Psoas muscle (tissue), 8 donors: ENCODE measurements around the gene MOB3B. TPM values are rescaled to one million over a fixed set of nuclear protein-coding genes. Genes with fewer than 3 reads are reported as not detected.
A peak's percentile ranks its signal among the peaks of the same experiment; 100 is the strongest.

Experiments
- ATAC-seq, 4 donors: fragments of 200-7000 bp; cut with Tn5 transposase; one replicate each; pipeline ENCODE4 v1.9.1; 2020; ENCODE audit warnings: moderate library complexity in 3 of 4, mild to moderate bottlenecking in 2 of 4
- DNase-seq, 2 donors: peaks; one replicate each; pipeline ENCODE4 v3.0.0-alpha.2; 2020
- H3K27ac ChIP-seq: fragments of 200-600 bp; one replicate; pipeline ENCODE4 v1.8.0; 2022
- H3K27me3 ChIP-seq, 3 donors: fragments of 200-600 bp in 1 of 3; one replicate each; pipeline versions ENCODE4 v1.6.1 to v1.8.0; 2013 to 2022; ENCODE audit warnings: low read length in 2 of 3, mild to moderate bottlenecking in 2 of 3, moderate library complexity in 1 of 3; ENCODE audit not compliant: insufficient read depth in 3 of 3
- H3K36me3 ChIP-seq, 2 donors: fragments of 200-600 bp in 1 of 2; one replicate each; pipeline versions ENCODE4 v1.6.1 to v1.8.0; 2013 to 2022; ENCODE audit warnings: low read depth in 1 of 2, mild to moderate bottlenecking in 1 of 2, moderate library complexity in 1 of 2; ENCODE audit not compliant: insufficient read depth in 1 of 2
- H3K4me1 ChIP-seq: fragments of 200-600 bp; one replicate; pipeline ENCODE4 v1.8.0; 2022
- H3K4me3 ChIP-seq: fragments of 200-600 bp; one replicate; pipeline ENCODE4 v1.8.0; 2022; ENCODE audit warnings: mild to moderate bottlenecking
- H3K9me3 ChIP-seq: fragments of 200-600 bp; one replicate; pipeline ENCODE4 v1.8.0; 2022
- CTCF ChIP-seq: fragments of 200-600 bp; IDR thresholded peaks from one replicate; pipeline ENCODE4 v1.8.0; 2022; ENCODE audit warnings: antibody characterized with exemption
- WGBS, 3 donors: extraction: QIAGEN DNeasy Blood & Tissue Kit; methylation state at CpG; one replicate each; pipeline versions ENCODE4 v1.1.6 to v1.1.7; 2013; 5-methylcytosine and 5-hydroxymethylcytosine counted together
- intact Hi-C, 2 donors: fragments of 100-400 bp; cut with DNase I; formaldehyde crosslinking; loops; one replicate each; pipeline versions ENCODE4 v1.11.0 to v1.14.2; 2022
- polyA plus RNA-seq, 3 donors: library from polyadenylated mRNA; stranded (reverse); fragments of 200-250 nt; gene quantifications; one replicate each; pipeline ENCODE4 v1.2.3, GENCODE V29; 2013
- total RNA-seq, 4 donors: library from RNA; stranded (reverse); fragmentation: NEBNext Ultra II Directional in 2 of 4; extraction: Animal tissue kit (Norgen Biotek cat#: 25700) in 2 of 4; gene quantifications; one replicate each; pipeline versions ENCODE4 v1.2.1 to v1.2.4, GENCODE V29; 2021 to 2023
- donor health status: healthy with polysubstance abuse.
- donor health status: DM: no; HTN: no; CAD: no; lungs with moderate emphysema.
- donor health status: Bipolar disorder and iron deficiency.
- donor health status: healthy.
- donor health status: DM: yes; HTN: yes; CAD: no.
- donor health status: DM: no; HTN: no; CAD: no.
- donor health status: DM: no; HTN: no; CAD: no.
- donor health status: DM: yes; HTN: yes; CAD: no.

MOB3B gene
- total and polyA plus RNA-seq, 7 donors = 0.57 to 4.5 (median 1.8) TPM

GRCh38 chr9:27379311-27380251, 150.0 kb downstream of the MOB3B start:
- DNase-seq (no peak), ATAC-seq (no peak)
- Histone ChIP-seq H3K27ac (no peak overlapping the region), H3K4me3 (no peak overlapping the region), H3K9me3 (no peaks in the 10 kb centered on the region), H3K36me3 (no peaks in the 10 kb centered on the region), H3K27me3 (no peaks in the 10 kb centered on the region), H3K4me1 (peaks cover 18% of the 10 kb centered on the region)
- no peak for TF ChIP-seq CTCF
- WGBS, 3 donors = 82 to 89% (median 84%) methylated on average over 8 of the region's 8 CpGs
- intact Hi-C loops = loop anchor here (5.0 to 10.0 kb wide), 2 partner anchors 95 to 148 kb away; partner anchors contain the start of gene MOB3B (in 1 of the 2)

DNA sequence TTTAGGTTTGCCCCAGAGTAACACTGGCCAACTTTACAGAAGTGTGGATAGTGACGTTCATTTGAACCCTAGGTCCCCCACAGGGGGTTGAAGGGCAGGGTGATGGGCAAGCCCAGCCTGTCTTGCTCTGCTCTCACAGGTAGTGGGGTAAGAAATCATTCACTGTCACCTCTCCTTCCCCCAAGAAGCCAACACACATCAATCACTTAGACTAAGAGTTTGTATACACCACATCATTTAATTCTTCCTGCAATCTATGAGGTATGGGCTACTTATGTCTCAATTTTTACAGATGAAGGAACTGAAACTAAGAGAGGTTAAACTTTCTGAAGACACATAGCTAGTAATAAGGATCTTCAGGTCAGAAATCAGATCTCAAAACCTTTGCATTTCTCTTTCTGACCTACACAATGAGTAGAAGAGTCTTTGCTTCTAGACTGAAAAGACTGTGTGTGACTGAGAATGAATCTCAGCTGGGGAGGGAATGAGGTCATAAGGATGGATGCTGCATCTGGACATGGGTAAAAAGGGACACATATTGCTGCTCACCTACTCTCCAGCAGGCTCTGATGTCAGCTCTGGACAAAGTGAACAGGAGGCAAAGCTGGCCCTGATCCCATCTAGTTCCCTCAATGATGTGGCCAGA, 151.7 kb downstream of the MOB3B start:
- no peaks in the 10 kb centered on the region for H3K9me3 ChIP-seq
- no peaks in the 10 kb centered on the region for H3K36me3 ChIP-seq
- no peaks in the 10 kb centered on the region for H3K27me3 ChIP-seq
- H3K27ac ChIP-seq = peak overlapping the region; percentile 77
- TF ChIP-seq CTCF = no peak
- DNase-seq = no peak
- intact Hi-C loops = loop anchor here in 1 of 2 donors (5.0 kb wide), 1 partner anchor 149 kb away; the partner anchor contains the start of gene MOB3B
- 37 to 57% (median 49%) methylated on average over 1 of the region's 1 CpG for WGBS, 3 donors
- peak in 1 of 4 donors; percentile 16 for ATAC-seq
- H3K4me1 ChIP-seq = peaks cover 26% of the 10 kb centered on the region
- H3K4me3 ChIP-seq = no peak overlapping the region

DNA sequence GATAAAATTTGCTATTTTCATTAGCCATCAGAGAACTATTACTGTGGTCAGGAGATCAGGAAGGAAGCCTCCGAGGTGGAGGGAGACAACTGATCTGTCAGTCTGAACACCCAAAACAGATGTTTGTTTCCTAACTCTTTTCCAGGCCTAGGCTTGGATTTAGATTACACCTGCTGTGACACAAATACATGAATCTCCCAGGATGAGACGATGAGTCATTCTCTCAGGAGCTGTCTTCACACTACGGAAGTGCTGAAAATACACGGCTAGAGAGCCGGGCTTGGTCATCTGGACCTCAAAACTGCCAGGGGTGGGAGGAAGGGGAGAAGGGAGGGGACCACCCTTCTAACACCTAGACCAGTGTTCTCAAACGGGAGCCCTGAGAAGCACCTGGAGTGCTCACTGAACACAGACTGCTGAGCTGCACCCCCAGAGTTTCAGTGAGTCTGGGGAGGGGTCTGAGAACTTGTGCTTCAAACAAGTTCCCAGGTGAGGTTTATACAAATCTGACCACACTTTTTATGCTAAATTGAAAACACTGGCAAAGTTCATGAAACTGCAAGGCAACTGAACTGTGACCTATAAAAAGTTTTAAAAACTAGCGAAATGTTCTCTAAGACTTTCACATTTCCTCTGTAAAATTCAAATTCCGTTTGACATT, 152.3 kb downstream of the MOB3B start:
- Histone ChIP-seq H3K4me3 (peak overlapping the region; percentile 16), H3K27me3 (no peaks in the 10 kb centered on the region), H3K36me3 (no peaks in the 10 kb centered on the region), H3K9me3 (no peaks in the 10 kb centered on the region), H3K27ac (peak overlapping the region; percentile 77), H3K4me1 (peaks cover 33% of the 10 kb centered on the region)
- TF ChIP-seq CTCF = no peak
- ATAC-seq (peak; percentile 93 to 95 (median 94)), DNase-seq (no peak)
- 28 to 41% (median 30%) methylated on average over 8 of the region's 8 CpGs for WGBS, 3 donors
- intact Hi-C loops = loop anchor here in 1 of 2 donors (5.0 kb wide), 1 partner anchor 150 kb away; the partner anchor contains the start of gene MOB3B

GRCh38 chr9:27373851-27374250, 155.8 kb downstream of the MOB3B start:
- no peak for ATAC-seq
- DNase-seq = no peak
- Histone ChIP-seq H3K9me3 (no peaks in the 10 kb centered on the region), H3K36me3 (no peaks in the 10 kb centered on the region), H3K27ac (no peak overlapping the region), H3K4me3 (no peak overlapping the region), H3K27me3 (no peaks in the 10 kb centered on the region), H3K4me1 (peaks cover 45% of the 10 kb centered on the region)
- WGBS, 3 donors = 87 to 91% (median 89%) methylated on average over 4 of the region's 4 CpGs
- intact Hi-C loops = loop anchor here in 1 of 2 donors (5.0 kb wide), 2 partner anchors 37 to 53 kb away; no protein-coding TSS in a partner anchor
- TF ChIP-seq CTCF = no peak
